Measurements from ENCODE around the gene C2orf76.

C2orf76 gene

GRCh38 chr2:119341684-119342083 is 24.9 kb downstream of the C2orf76 start:
- DNase-seq (ENCODE audit: extremely low spot score, insufficient read length, low read depth) (no peak), FAIRE-seq (no peak)

- no peak for FAIRE-seq
- no peak for DNase-seq (ENCODE audit: extremely low spot score, insufficient read length, low read depth)
Measured at GRCh38 chr2:119339562-119339923, 27.1 kb downstream of the C2orf76 start.

- peak; percentile 91 for FAIRE-seq
- DNase-seq (ENCODE audit: extremely low spot score, insufficient read length, low read depth): peak; percentile 40
Measured at GRCh38 chr2:119338826-119339561, 27.6 kb downstream of the C2orf76 start.

- no peak for DNase-seq (ENCODE audit: extremely low spot score, insufficient read length, low read depth)
- no peak for FAIRE-seq
Measured at GRCh38 chr2:119338272-119338671, 28.4 kb downstream of the C2orf76 start.

GRCh38 chr2:119337749-119338148 is 28.9 kb downstream of the C2orf76 start:
- FAIRE-seq (no peak), DNase-seq (ENCODE audit: extremely low spot score, insufficient read length, low read depth) (no peak)

GRCh38 chr2:119333833-119334232 is 32.8 kb downstream of the C2orf76 start:
- DNase-seq (ENCODE audit: extremely low spot score, insufficient read length, low read depth) (no peak), FAIRE-seq (no peak)

GRCh38 chr2:119333360-119333759 is 33.3 kb downstream of the C2orf76 start:
- DNase-seq (ENCODE audit: extremely low spot score, insufficient read length, low read depth): no peak
- no peak for FAIRE-seq

GRCh38 chr2:119332953-119333352 is 33.7 kb downstream of the C2orf76 start:
- no peak for DNase-seq (ENCODE audit: extremely low spot score, insufficient read length, low read depth)
- no peak for FAIRE-seq

- FAIRE-seq: no peak
Measured at GRCh38 chr2:119327431-119327830, 39.2 kb downstream of the C2orf76 start.

GRCh38 chr2:119326938-119327337 is 39.7 kb downstream of the C2orf76 start:
- DNase-seq (ENCODE audit: extremely low spot score, insufficient read length, low read depth): no peak
- no peak for FAIRE-seq

More at GRCh38 chr2:119327431-119327830, 39.2 kb downstream of the C2orf76 start:
- DNase-seq (ENCODE audit: extremely low spot score, insufficient read length, low read depth): no peak

- FAIRE-seq (no peak), DNase-seq (ENCODE audit: extremely low spot score, insufficient read length, low read depth) (no peak)
Measured at GRCh38 chr2:119324685-119325270, 41.9 kb downstream of the C2orf76 start.

- DNase-seq (ENCODE audit: extremely low spot score, insufficient read length, low read depth): no peak
- FAIRE-seq: no peak
Measured at GRCh38 chr2:119323459-119323858, 43.2 kb downstream of the C2orf76 start.

- no peak for FAIRE-seq
- DNase-seq (ENCODE audit: extremely low spot score, insufficient read length, low read depth): no peak
Measured at GRCh38 chr2:119319593-119319992, 47.0 kb downstream of the C2orf76 start.

- FAIRE-seq: no peak
Measured at GRCh38 chr2:119317554-119317953, 49.1 kb downstream of the C2orf76 start.

GRCh38 chr2:119316066-119316465 is 50.6 kb downstream of the C2orf76 start:
- FAIRE-seq (no peak), DNase-seq (ENCODE audit: extremely low spot score, insufficient read length, low read depth) (no peak)

More at GRCh38 chr2:119317554-119317953, 49.1 kb downstream of the C2orf76 start:
- DNase-seq (ENCODE audit: extremely low spot score, insufficient read length, low read depth): no peak

GRCh38 chr2:119315241-119315925 is 51.3 kb downstream of the C2orf76 start:
- FAIRE-seq: no peak
- DNase-seq (ENCODE audit: extremely low spot score, insufficient read length, low read depth): no peak

- FAIRE-seq: no peak
- no peak for DNase-seq (ENCODE audit: extremely low spot score, insufficient read length, low read depth)
Measured at GRCh38 chr2:119311831-119312230, 54.8 kb downstream of the C2orf76 start.

- no peak for FAIRE-seq
- DNase-seq (ENCODE audit: extremely low spot score, insufficient read length, low read depth): no peak
Measured at GRCh38 chr2:119311371-119311770, 55.3 kb downstream of the C2orf76 start.

- no peak for FAIRE-seq
- DNase-seq (ENCODE audit: extremely low spot score, insufficient read length, low read depth): no peak
Measured at GRCh38 chr2:119308793-119309330, 57.8 kb downstream of the C2orf76 start.

- FAIRE-seq (no peak), DNase-seq (ENCODE audit: extremely low spot score, insufficient read length, low read depth) (no peak)
Measured at GRCh38 chr2:119307419-119308140, 59.1 kb downstream of the C2orf76 start.
